CD14-positive monocyte (primary cell): ENCODE data around the gene UGT8. TPM values are rescaled to one million over a fixed set of nuclear protein-coding genes. Genes with fewer than 3 reads are reported as not detected.
A peak's percentile ranks its signal among the peaks of the same experiment; 100 is the strongest.

ENCODE experiments used
- DNase-seq, 3 donors: peaks; one replicate each; pipeline ENCODE4 v3.0.0-alpha.2; 2011 to 2022
- H2AFZ ChIP-seq: 2 replicates; pipeline ENCODE4 v1.6.0; 2012; ENCODE audit warnings: mild to moderate bottlenecking, low read depth, low read length, inconsistent platforms; ENCODE audit not compliant: insufficient read depth, poor library complexity, severe bottlenecking
- H3K27ac ChIP-seq, 2 donors: 1 replicate in 1 of 2; 2 replicates in 1 of 2; pipeline ENCODE4 v1.5.1; 2012 to 2013; ENCODE audit warnings: low read length in 2 of 2, control low read depth in 1 of 2, inconsistent platforms in 1 of 2, low read depth in 1 of 2, mild to moderate bottlenecking in 1 of 2
- H3K27me3 ChIP-seq, 2 donors: one replicate each; pipeline versions ENCODE4 v1.6.0 to v1.6.1; 2011 to 2013; ENCODE audit warnings: low read length in 2 of 2; ENCODE audit not compliant: control insufficient read depth in 2 of 2, insufficient read depth in 2 of 2
- H3K36me3 ChIP-seq, 2 donors: replicated peaks in 1 of 2; 1 replicate in 1 of 2; 2 replicates in 1 of 2; pipeline versions ENCODE4 v1.5.1 to v1.6.1; 2012 to 2013; ENCODE audit warnings: low read length in 2 of 2, control low read depth in 1 of 2, inconsistent platforms in 1 of 2, mild to moderate bottlenecking in 1 of 2; ENCODE audit not compliant: insufficient read depth in 2 of 2, control insufficient read depth in 1 of 2
- H3K4me1 ChIP-seq, 2 donors: 1 replicate in 1 of 2; 2 replicates in 1 of 2; pipeline versions ENCODE4 v1.5.1 to v1.6.1; 2012 to 2013; ENCODE audit warnings: low read length in 2 of 2, control low read depth in 1 of 2, inconsistent platforms in 1 of 2, mild to moderate bottlenecking in 1 of 2, moderate library complexity in 1 of 2; ENCODE audit not compliant: insufficient read depth in 2 of 2, control insufficient read depth in 1 of 2
- H3K4me2 ChIP-seq: replicated peaks from 2 replicates; pipeline ENCODE3; 2012; ENCODE audit warnings: low read length, moderate library complexity, mild to moderate bottlenecking; ENCODE audit not compliant: poor library complexity, severe bottlenecking; ENCODE audit errors: extremely low read depth
- H3K4me3 ChIP-seq, 3 experiments: fragments of 200-600 bp in 1 of 3; sonication (generic) in 1 of 3; replicated peaks in 1 of 3; 1 replicate in 2 of 3; 2 replicates in 1 of 3; pipeline ENCODE4 v1.5.1; 2011 to 2013; ENCODE audit warnings: low read length in 3 of 3, mild to moderate bottlenecking in 3 of 3, control low read depth in 2 of 3, low read depth in 2 of 3, inconsistent platforms in 1 of 3, moderate library complexity in 1 of 3
- H3K79me2 ChIP-seq: 2 replicates; pipeline ENCODE4 v1.6.0; 2012; ENCODE audit warnings: mild to moderate bottlenecking, control low read depth, inconsistent platforms, low read length, moderate library complexity; ENCODE audit not compliant: insufficient read depth
- H3K9ac ChIP-seq: 2 replicates; pipeline ENCODE4 v1.6.0; 2017; ENCODE audit warnings: low read length, mild to moderate bottlenecking; ENCODE audit not compliant: insufficient read depth, poor library complexity, severe bottlenecking
- H3K9me3 ChIP-seq, 2 donors: replicated peaks in 1 of 2; 1 replicate in 1 of 2; 2 replicates in 1 of 2; pipeline versions ENCODE4 v1.5.1 to v1.6.1; 2012 to 2013; ENCODE audit warnings: low read length in 2 of 2, control low read depth in 1 of 2; ENCODE audit not compliant: control insufficient read depth in 1 of 2, insufficient read depth in 1 of 2
- H4K20me1 ChIP-seq: 2 replicates; pipeline ENCODE4 v1.6.0; 2012; ENCODE audit warnings: mild to moderate bottlenecking, low read length, control low read depth, moderate library complexity; ENCODE audit not compliant: insufficient read depth
- H3K27ac Mint-ChIP-seq, 7 donors: one replicate each; pipeline ENCODE4 v1.8.0; 2020; ENCODE audit warnings: mild to moderate bottlenecking in 7 of 7, mixed read lengths in 7 of 7, moderate library complexity in 6 of 7, inconsistent platforms in 2 of 7
- H3K27me3 Mint-ChIP-seq, 3 donors: one replicate each; pipeline ENCODE4 v1.8.0; 2021 to 2022; ENCODE audit warnings: low read depth in 3 of 3, mild to moderate bottlenecking in 3 of 3, mixed read lengths in 3 of 3, moderate library complexity in 3 of 3, inconsistent platforms in 1 of 3
- H3K36me3 Mint-ChIP-seq, 2 donors: one replicate each; pipeline ENCODE4 v1.8.0; 2020; ENCODE audit warnings: mixed read lengths in 2 of 2, inconsistent platforms in 1 of 2, mild to moderate bottlenecking in 1 of 2
- H3K4me1 Mint-ChIP-seq: one replicate; pipeline ENCODE4 v1.8.0; 2020; ENCODE audit warnings: mild to moderate bottlenecking, mixed read lengths
- H3K4me3 Mint-ChIP-seq, 2 donors: one replicate each; pipeline ENCODE4 v1.8.0; 2020; ENCODE audit warnings: mild to moderate bottlenecking in 2 of 2, mixed read lengths in 2 of 2, moderate library complexity in 1 of 2
- H3K9me3 Mint-ChIP-seq, 7 donors: one replicate each; pipeline ENCODE4 v1.8.0; 2020 to 2022; ENCODE audit warnings: mixed read lengths in 7 of 7, mild to moderate bottlenecking in 6 of 7, moderate library complexity in 6 of 7, inconsistent platforms in 2 of 7
- CTCF ChIP-seq: fragments of 200-600 bp; IDR thresholded peaks from one replicate; pipeline ENCODE4 v1.8.0; 2022; ENCODE audit warnings: antibody characterized with exemption, mild to moderate bottlenecking
- WGBS: methylation state at CpG from one replicate; pipeline ENCODE4 v1.1.5; 2013; ENCODE audit warnings: missing lambda C conversion rate; ENCODE audit not compliant: insufficient coverage; 5-methylcytosine and 5-hydroxymethylcytosine counted together
- intact Hi-C, 2 donors: fragments of 100-400 bp; cut with micrococcal nuclease; formaldehyde crosslinking; loops; one replicate each; pipeline versions ENCODE4 v1.15.0 to v1.15.1; 2023
- polyA plus RNA-seq, 3 donors: library from polyadenylated mRNA; depleted of rRNA in 1 of 3; unstranded in 2 of 3; stranded (reverse) in 1 of 3; fragments of 300-500 nt in 2 of 3; fragments of >200 nt in 1 of 3; fragmentation: Illumina TruSeq in 2 of 3; gene quantifications; 1 replicate in 2 of 3; 2 replicates in 1 of 3; pipeline ENCODE4 v1.2.3, GENCODE V29; 2012 to 2021

UGT8 gene
- polyA plus RNA-seq, 3 donors = not detected

- Histone ChIP-seq H3K9ac (no peak overlapping the region), H3K27me3 (peaks cover 39 to 49% of the 10 kb centered on the region in 2 donors), H3K9me3 (peaks cover 0 to 8% of the 10 kb centered on the region in 2 donors), H3K36me3 (no peaks in the 10 kb centered on the region), H3K27ac (no peak overlapping the region), H2AFZ (no peak overlapping the region), H3K79me2 (no peaks in the 10 kb centered on the region), H3K4me1 (no peaks in the 10 kb centered on the region), H3K4me3 (no peak overlapping the region), H3K4me2 (no peak overlapping the region), H4K20me1 (no peaks in the 10 kb centered on the region)
- H3K27me3 Mint-ChIP-seq = peaks cover 31 to 47% (median 40%) of the 10 kb centered on the region in 3 donors
- no CpG with 5 or more reads among the region's 1 CpG for WGBS
- intact Hi-C loops = no loop called here
- DNase-seq = no peak
- H3K4me1 Mint-ChIP-seq = peaks cover 7% of the 10 kb centered on the region
- H3K27ac Mint-ChIP-seq = no peak overlapping the region
- peak overlapping the region in 1 of 2 donors; percentile 46 for H3K4me3 Mint-ChIP-seq
- H3K36me3 Mint-ChIP-seq = no peaks in the 10 kb centered on the region
- H3K9me3 Mint-ChIP-seq = peaks cover 0 to 19% (median 4%) of the 10 kb centered on the region in 7 donors
- TF ChIP-seq CTCF = no peak
These were observed 2.1 kb downstream of the UGT8 start for GRCh38 chr4:114600672-114601071.

GRCh38 chr4:114601304-114602052 lies 2.9 kb downstream of the UGT8 start:
- no peak overlapping the region for H3K27ac Mint-ChIP-seq
- Histone ChIP-seq H3K4me1 (no peaks in the 10 kb centered on the region), H3K4me2 (no peak overlapping the region), H3K27ac (no peak overlapping the region), H3K9ac (no peak overlapping the region), H4K20me1 (no peaks in the 10 kb centered on the region), H3K27me3 (peaks cover 39 to 46% of the 10 kb centered on the region in 2 donors), H3K36me3 (no peaks in the 10 kb centered on the region), H3K79me2 (no peaks in the 10 kb centered on the region), H3K9me3 (peaks cover 0 to 8% of the 10 kb centered on the region in 2 donors), H2AFZ (no peak overlapping the region), H3K4me3 (no peak overlapping the region)
- no peaks in the 10 kb centered on the region for H3K36me3 Mint-ChIP-seq
- peaks cover 0 to 17% (median 4%) of the 10 kb centered on the region in 7 donors for H3K9me3 Mint-ChIP-seq
- intact Hi-C loops = no loop called here
- WGBS = 67% methylated on average over 1 of the region's 5 CpGs
- DNase-seq = no peak
- no peak overlapping the region for H3K4me3 Mint-ChIP-seq
- TF ChIP-seq CTCF = no peak
- peaks cover 7% of the 10 kb centered on the region for H3K4me1 Mint-ChIP-seq
- peaks cover 30 to 45% (median 38%) of the 10 kb centered on the region in 3 donors for H3K27me3 Mint-ChIP-seq
